AG09319 (cell line): Measurements from ENCODE around the gene PSMA8.
"Not testable (repeated sequence)": the region's sequence is repeated elsewhere in the genome, so short reads cannot be mapped to it uniquely, and the experiment has no call there.

Source experiments
- DNase-seq: peaks from one replicate; pipeline ENCODE4 v3.0.0-alpha.2; 2010; ENCODE audit warnings: low read depth; ENCODE audit errors: extremely low read depth
- TF ChIP-seq, protein P1 (sequence below): IDR thresholded peaks from 2 replicates; pipeline ENCODE4 v1.5.1; 2011; ENCODE audit warnings: low read depth, mild to moderate bottlenecking, inconsistent platforms, low read length, moderate library complexity

Gene PSMA8

DNA sequence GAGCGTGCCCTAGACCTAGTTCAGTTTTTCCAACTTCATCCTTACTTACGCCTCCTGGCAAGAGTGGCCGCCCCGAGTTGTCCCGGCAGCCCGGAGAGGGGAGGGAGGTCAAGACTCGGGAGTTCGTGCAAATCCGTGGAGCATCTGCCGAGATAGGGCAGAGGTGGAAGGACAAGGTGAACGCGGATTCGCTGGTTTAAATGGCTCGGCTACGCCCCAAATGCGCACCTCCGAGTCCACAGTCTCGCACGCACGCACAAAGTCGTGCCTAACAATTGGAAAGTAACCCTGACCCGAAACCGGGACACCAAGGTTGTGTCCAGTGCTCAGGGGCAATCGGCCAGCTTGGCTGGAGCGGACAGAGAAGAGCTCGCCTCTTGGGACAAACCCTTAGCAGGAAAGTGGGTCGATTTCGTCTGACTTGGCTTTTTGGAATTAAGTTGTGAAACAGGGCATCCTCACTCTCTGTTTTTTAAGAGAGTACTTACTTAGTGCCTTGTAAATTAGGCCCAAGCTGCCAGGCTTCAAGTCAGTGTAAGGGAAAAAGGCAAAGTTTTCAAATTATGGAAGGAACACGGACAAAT lies 42.5 kb upstream of the PSMA8 start:
- no peak for DNase-seq
- TF ChIP-seq, protein P1, sequence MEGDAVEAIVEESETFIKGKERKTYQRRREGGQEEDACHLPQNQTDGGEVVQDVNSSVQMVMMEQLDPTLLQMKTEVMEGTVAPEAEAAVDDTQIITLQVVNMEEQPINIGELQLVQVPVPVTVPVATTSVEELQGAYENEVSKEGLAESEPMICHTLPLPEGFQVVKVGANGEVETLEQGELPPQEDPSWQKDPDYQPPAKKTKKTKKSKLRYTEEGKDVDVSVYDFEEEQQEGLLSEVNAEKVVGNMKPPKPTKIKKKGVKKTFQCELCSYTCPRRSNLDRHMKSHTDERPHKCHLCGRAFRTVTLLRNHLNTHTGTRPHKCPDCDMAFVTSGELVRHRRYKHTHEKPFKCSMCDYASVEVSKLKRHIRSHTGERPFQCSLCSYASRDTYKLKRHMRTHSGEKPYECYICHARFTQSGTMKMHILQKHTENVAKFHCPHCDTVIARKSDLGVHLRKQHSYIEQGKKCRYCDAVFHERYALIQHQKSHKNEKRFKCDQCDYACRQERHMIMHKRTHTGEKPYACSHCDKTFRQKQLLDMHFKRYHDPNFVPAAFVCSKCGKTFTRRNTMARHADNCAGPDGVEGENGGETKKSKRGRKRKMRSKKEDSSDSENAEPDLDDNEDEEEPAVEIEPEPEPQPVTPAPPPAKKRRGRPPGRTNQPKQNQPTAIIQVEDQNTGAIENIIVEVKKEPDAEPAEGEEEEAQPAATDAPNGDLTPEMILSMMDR, result no peak

DNA sequence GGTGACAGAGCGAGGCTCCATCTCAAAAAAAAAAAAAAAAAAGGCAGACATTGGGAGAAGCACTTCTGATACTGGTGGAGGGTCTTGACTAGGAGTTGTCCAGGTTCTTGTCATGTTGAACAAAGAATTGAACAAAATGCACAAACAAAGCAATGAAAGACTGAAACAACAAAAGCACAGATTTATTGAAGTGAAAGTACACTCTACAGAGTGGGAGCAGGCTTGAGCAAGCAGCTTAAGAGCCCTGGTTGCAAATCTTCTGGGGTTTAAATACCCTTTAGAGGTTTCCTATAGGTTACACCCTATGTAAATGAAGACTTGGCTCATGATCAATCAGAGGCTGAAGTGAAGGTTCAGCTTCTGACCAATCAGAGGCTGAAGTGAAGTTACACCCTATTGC lies 36.8 kb upstream of the PSMA8 start:
- DNase-seq, result no peak
- TF ChIP-seq, protein P1, result no peak

DNA sequence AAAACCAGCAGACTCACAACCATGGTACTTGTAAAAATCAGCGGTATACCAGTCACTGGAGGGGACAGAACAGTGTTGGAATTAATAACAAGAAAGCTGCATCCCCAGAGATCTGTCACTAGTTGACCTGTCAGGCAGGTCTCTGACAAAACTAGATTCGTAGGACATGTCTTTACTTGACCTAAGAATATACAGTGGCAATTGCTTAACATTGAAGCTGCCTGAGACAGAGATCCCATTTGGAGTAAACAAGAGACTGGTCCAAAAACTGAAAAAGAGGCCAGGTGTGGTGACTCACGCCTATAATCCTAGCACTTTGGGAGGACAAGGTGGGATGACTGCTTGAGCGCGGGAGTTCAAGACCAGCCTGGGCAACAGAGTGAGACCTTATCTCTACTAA lies 36.1 kb upstream of the PSMA8 start:
- TF ChIP-seq, protein P1, result no peak

DNA sequence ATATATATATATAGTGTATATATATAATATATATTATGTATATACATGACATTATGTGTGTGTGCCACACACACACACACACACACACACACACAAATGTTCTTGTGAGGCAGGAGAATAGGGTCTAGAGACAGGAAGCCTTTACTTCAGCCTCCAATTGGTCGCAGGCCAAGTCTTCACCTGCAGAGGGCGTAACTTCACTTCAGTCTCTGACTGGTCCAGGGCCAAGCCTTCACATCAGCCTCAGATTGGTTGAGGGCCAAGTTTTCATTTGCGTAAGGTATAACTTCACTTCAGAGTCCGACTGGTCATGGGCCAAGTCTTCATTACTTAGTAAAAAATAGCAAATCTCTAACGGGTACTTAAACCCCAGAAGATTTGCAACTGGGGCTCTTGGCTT lies 30.1 kb upstream of the PSMA8 start:
- DNase-seq, result no peak
- TF ChIP-seq, protein P1, result no peak

More for the DNA sequence above, 36.1 kb upstream of the PSMA8 start:
- DNase-seq, result no peak

DNA sequence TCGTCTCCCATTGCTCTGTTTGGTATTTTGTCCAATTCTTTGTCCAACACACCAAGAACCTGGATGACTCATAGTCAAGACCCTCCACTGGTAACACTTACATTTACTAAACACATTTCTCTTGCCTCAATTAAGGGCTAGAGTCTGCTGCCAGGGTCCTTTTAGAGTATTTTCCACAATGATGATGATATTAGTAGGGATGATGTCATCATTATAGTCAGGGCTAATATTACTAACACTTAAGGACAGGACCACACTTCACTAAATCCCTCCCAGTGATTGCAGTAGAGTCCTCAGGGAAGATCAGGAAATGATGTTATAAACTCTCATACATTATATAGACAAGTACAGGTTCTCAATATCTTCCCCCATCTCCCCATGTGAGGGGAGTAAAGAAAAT lies 29.6 kb upstream of the PSMA8 start:
- no peak for DNase-seq

DNA sequence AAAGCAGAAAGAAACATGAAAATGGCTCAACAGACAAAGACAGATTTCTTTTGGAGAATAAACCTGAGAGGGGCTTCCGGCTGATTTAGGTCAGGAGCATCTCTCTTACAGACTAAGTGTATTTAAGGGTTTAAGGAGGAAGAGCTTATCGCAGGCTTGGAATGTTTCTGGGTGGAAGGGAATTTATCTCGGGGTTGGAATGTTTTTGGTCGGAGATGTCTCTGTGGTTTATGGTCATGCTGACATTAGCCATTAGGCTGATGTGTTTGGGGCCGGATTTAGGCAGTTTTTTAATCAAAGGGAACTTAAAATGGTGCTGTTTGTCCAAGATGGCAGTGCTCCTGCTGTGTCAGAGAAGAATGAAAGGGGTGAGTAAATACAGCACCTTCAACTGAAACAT lies 14.4 kb upstream of the PSMA8 start:
- no peak for DNase-seq
- TF ChIP-seq, protein P1, result no peak

More for the DNA sequence above, 29.6 kb upstream of the PSMA8 start:
- TF ChIP-seq, protein P1, result no peak

DNA sequence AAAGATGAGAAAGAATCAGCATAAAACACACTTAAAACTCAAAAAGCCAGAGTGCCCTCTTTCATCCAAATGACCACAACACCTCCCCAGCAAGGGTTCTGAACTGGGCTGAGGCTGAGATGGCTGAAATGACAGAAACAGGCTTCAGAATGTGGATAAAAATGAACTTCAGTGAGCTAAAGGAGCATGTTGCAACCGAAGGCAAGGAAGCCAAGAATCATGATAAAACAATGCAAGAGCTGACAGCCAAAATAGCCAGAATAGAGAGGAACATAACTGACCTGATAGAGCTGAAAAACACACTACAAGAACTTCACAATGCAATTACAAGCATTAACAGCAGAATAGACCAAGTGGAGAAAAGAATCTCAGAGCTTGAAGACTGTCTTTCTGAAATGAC lies 12.2 kb upstream of the PSMA8 start:
- no peak for DNase-seq
- TF ChIP-seq, protein P1, result no peak

DNA sequence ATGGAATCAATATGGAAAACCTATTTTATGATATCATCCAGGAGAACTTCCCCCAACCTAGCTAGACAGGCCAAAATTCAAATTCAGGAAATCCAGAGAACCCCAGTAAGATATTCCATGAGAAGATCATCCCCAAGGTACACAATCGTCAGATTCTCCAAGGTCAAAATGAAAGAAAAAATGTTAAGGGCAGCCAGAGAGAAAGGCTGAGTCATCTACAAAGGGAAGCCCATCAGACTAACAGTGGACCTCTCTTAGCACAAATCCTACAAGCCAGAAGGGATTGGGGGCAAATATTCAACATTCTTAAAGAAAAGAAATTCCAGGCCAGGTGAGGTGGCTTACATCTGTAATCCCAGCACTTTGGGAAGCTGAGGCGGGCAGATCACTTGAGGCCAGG lies 11.7 kb upstream of the PSMA8 start:
- not testable (repeated sequence) for DNase-seq
